PFSK-1 (cell line): Measurements from ENCODE around the gene SIRPB1.

Experiments
- FOXP2 ChIP-seq: optimal IDR thresholded peaks from 2 replicates; pipeline ENCODE3; 2011; ENCODE audit warnings: borderline replicate concordance, control low read depth, inconsistent platforms; ENCODE audit not compliant: insufficient read depth; ENCODE audit errors: extremely low read length, extremely low read depth
- POLR2AphosphoS5 ChIP-seq: IDR thresholded peaks from 2 replicates; pipeline ENCODE4 v1.6.1; 2012; ENCODE audit warnings: low read depth, mild to moderate bottlenecking, control low read depth, low read length, moderate library complexity
- SIN3A ChIP-seq: IDR thresholded peaks from 2 replicates; pipeline ENCODE4 v1.6.1; 2012; ENCODE audit warnings: mild to moderate bottlenecking, low read length, moderate library complexity, borderline replicate concordance; ENCODE audit not compliant: insufficient read depth
- TAF1 ChIP-seq: IDR thresholded peaks from 2 replicates; pipeline ENCODE4 v1.6.1; 2012; ENCODE audit warnings: low read length, control low read depth, borderline replicate concordance; ENCODE audit not compliant: insufficient read depth
- TF ChIP-seq, protein P1 (sequence below), 2 experiments: IDR thresholded peaks; 2 replicates each; pipeline versions ENCODE4 v1.6.1 to v1.8.0; 2011 to 2012; ENCODE audit warnings: low read depth in 2 of 2, low read length in 2 of 2, control low read depth in 1 of 2, inconsistent platforms in 1 of 2, mild to moderate bottlenecking in 1 of 2, moderate library complexity in 1 of 2; ENCODE audit not compliant: insufficient read depth in 1 of 2

The SIRPB1 gene

DNA sequence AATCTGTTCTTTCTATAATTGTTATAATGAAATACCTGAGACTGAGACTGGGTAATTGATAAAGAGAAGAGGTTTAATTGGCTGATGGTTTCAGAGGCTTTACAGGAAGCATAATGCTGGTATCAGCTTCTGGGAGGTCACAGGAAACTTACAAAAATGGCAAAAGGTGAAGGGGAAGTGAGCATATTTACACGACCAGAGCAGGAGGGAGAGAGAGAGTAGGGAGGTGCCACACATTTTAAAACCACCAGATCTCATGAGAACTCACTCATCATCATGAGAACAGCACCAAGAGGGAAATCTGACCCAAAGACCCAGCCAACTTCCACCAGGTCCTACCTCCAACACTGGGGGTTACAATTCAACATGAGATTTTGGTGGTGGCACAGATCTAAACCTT is 2.6 kb upstream of the SIRPB1 start:
- no peak for TF ChIP-seq TAF1
- no peak for TF ChIP-seq POLR2AphosphoS5
- TF ChIP-seq, protein P1, sequence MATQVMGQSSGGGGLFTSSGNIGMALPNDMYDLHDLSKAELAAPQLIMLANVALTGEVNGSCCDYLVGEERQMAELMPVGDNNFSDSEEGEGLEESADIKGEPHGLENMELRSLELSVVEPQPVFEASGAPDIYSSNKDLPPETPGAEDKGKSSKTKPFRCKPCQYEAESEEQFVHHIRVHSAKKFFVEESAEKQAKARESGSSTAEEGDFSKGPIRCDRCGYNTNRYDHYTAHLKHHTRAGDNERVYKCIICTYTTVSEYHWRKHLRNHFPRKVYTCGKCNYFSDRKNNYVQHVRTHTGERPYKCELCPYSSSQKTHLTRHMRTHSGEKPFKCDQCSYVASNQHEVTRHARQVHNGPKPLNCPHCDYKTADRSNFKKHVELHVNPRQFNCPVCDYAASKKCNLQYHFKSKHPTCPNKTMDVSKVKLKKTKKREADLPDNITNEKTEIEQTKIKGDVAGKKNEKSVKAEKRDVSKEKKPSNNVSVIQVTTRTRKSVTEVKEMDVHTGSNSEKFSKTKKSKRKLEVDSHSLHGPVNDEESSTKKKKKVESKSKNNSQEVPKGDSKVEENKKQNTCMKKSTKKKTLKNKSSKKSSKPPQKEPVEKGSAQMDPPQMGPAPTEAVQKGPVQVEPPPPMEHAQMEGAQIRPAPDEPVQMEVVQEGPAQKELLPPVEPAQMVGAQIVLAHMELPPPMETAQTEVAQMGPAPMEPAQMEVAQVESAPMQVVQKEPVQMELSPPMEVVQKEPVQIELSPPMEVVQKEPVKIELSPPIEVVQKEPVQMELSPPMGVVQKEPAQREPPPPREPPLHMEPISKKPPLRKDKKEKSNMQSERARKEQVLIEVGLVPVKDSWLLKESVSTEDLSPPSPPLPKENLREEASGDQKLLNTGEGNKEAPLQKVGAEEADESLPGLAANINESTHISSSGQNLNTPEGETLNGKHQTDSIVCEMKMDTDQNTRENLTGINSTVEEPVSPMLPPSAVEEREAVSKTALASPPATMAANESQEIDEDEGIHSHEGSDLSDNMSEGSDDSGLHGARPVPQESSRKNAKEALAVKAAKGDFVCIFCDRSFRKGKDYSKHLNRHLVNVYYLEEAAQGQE (IDR thresholded peaks at IDR 0.05; ENCODE audit: insufficient read depth in 1 of 2, low read depth in 2 of 2, low read length in 2 of 2) = no peak
- TF ChIP-seq FOXP2 = no peak
- TF ChIP-seq SIN3A = no peak

DNA sequence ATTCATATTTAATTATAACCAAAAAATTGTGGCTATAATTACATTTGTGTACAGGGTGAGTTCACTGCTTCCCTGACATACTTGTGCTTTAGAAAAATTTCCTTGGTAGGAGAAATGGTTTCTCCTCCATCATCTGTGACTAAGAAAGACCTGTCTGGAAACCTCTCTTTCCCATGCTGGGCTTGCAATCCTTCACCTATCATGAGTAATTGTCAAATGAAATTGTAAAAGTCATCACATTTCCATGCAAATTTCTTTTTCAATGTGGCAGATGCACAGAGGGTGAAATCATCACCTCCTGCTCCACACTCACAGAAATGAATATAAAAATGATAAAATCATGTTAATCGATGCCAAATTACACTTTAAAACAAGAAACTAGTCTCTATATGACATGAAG is 1.5 kb upstream of the SIRPB1 start:
- TF ChIP-seq, protein P1 (IDR thresholded peaks at IDR 0.05; ENCODE audit: insufficient read depth in 1 of 2, low read depth in 2 of 2, low read length in 2 of 2) = no peak
- TF ChIP-seq TAF1 (no peak), POLR2AphosphoS5 (no peak), FOXP2 (no peak), SIN3A (no peak)

DNA sequence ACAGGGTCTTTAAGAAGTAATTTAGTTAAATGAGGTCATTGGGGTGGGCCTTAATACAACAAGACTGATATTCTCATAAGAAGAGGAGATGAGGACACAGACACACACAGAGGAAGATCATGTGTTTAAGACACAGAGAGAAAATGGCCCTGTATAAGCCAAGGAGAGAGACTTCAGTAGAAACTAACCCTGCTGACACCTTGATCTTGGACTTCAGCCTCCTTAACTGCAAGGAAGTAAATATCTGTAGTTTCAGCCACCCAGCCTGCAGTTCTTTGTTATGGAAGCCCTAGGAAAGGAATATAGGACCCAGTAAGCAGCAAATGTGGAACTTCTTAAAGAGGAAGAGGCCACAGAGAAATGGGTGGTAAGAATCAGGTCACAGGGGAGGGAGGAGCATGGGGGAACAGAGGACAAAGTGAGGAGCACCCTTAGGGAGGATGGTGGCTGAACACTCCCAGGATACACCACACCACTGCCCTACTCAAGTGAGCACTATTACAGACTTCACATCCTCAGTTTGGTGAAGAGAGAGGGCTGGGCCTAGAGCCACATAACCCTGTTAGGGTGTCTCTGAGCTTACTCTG is 762 bp downstream of the SIRPB1 start:
- TF ChIP-seq, protein P1 (IDR thresholded peaks at IDR 0.05; ENCODE audit: insufficient read depth in 1 of 2, low read depth in 2 of 2, low read length in 2 of 2) = no peak
- no peak for TF ChIP-seq FOXP2
- no peak for TF ChIP-seq POLR2AphosphoS5

DNA sequence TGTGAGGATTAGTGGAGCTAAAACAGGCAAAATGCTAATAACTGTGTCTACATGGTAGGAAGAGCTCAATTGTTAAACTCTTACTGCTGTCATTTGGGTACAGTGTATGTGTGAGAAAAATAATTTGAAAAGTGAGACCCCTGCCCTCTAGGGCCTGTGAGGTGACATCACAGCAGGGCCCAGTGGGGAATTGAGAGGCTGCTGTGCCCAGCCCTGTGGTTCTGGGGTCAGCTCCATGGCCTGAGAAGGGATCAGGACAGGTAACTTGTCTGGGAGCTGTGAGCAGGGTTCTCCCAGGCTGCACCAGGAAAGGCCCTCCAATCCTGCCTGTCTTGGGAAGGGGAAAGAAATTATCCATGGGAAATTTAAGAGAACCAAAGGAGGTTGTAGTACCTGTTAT is 1.3 kb downstream of the SIRPB1 start:
- no peak for TF ChIP-seq FOXP2
- TF ChIP-seq TAF1 = no peak
- no peak for TF ChIP-seq POLR2AphosphoS5
- TF ChIP-seq SIN3A = no peak
- TF ChIP-seq, protein P1 (IDR thresholded peaks at IDR 0.05; ENCODE audit: insufficient read depth in 1 of 2, low read depth in 2 of 2, low read length in 2 of 2) = no peak
